ENCODE results near the gene DAZL.
"Not testable (repeated sequence)": the region's sequence is repeated elsewhere in the genome, so short reads cannot be mapped to it uniquely, and the experiment has no call there.

DAZL gene, protein sequence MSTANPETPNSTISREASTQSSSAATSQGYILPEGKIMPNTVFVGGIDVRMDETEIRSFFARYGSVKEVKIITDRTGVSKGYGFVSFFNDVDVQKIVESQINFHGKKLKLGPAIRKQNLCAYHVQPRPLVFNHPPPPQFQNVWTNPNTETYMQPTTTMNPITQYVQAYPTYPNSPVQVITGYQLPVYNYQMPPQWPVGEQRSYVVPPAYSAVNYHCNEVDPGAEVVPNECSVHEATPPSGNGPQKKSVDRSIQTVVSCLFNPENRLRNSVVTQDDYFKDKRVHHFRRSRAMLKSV

DNA sequence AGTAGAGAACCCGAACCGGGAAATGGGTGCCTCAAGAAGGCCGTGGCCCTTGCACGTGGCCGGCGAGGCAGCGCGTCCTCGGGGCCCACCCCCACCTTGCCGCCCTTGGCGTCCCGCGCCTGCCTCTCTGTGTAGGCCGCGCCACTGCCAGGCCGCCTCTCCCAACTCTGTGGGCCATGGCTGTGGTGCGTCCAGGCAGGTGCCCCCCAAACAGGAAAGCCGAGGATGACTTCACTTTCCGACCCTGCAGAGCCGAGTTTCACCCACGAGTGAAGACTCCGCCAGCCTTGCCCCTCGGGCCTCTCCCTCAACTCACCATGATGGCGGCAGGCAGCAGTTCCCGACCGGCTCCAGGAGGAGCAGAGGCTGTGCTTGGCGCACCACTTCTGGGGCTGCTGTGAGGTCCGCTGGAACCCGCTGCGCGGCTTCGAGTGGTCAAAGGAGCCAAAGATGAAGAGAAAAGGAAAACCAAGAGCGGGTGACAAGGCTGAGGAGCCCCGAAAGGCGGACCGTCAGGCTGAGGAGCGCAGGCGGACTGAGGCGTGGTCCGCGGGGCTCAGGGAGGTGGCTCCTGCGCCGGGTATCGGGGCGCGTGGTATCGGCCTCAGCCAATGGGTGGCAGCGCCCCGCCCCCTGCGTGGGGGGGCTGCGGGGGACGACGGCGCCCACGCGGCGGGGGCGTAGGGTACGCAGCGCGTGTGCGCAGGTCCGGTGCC, at the start of gene DAZL:
Gene DAZL (minus strand): TSS at position 537 of the 716 bp plus-strand sequence. CDS start 218 bp downstream, at position 319.
- no peak for DNase-seq (ENCODE audit: low read depth in 2 of 2)

GRCh38 chr3:16654976-16655375, 49.8 kb upstream of the DAZL start:
- DNase-seq (ENCODE audit: low read depth in 2 of 2): no peak

- no peak for DNase-seq (ENCODE audit: low read depth in 2 of 2)
These were observed 48.5 kb upstream of the DAZL start for GRCh38 chr3:16653712-16654111.

DNA sequence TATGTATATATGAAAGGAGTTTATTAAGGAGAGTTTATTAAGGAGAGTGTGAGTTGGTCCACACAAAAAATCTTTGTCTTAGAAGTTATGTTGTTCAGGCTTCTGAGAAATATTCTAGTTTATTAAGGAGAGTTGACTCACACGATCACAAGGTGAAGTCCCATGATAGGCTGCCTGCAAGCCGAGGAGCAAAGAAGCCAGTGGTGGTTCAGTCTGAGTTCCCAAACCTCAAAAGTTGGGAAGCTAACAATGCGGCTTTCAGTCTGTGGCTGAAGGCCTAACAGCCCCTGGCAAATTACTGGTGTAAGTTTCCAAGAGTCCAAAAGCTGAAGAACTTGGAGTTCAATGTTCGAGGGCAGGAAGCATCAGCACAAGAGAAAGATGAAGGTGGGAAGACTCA, 42.4 kb upstream of the DAZL start:
- DNase-seq (ENCODE audit: low read depth in 2 of 2): no peak

DNA sequence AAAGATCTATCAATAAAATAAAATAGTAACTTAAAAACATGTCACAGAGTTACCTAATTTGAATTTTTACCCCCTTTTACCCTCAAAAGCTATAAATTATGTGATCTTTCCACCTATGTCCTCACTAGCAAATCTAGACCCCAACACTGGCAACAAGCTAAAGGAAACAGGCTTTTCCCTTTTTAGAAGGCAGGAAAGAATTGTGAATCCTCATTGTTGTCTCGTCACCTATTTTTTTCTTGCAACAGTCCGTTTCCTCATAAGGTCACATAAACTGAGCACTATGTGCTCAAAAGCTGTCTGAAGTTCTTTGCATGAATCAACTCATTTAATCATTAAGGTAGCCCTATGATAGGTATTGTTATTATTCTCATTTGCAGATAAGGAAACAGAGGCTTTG, 34.6 kb upstream of the DAZL start:
- no peak for DNase-seq (ENCODE audit: low read depth in 2 of 2)

DNA sequence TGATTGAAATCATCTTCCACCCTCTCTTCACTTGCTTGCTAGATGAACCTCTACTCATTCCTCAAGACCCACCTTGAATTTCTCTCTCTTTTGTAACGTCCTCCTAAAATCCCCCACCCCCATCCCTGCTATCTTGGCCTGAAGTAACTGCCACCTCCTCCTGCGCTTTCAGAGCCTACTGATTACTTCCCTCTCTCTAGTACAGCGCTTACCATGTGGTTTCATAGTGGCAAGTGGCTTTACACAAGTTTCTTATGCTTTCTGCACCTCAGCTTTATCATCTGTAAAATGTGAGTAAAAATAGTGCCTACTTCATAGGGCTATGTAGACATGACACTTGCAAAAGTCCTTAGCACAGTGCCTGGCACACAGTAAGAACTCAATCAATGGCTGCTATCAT, 28.7 kb upstream of the DAZL start:
- DNase-seq (ENCODE audit: low read depth in 2 of 2): no peak

DNA sequence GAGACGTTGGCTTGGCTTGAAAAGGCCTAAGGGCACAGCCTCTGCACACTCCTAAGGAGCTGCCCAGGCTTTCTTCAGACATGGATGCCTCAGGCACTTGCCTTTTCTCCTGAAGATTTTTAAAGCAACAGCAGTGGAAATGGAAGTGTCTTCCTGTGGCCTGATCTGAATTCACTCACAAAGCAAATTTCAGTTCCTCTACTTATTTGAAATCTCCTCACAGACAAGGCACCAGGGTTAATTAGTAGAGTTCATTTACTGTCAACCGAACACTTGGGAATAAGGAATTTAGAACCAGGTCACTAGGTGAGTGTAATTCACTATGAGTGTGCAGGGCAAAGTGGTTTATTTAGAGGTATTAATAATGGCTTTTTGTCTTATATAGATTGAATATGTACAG, 27.2 kb upstream of the DAZL start:
- DNase-seq (ENCODE audit: low read depth in 2 of 2): no peak

GRCh38 chr3:16618721-16619120, 13.5 kb upstream of the DAZL start:
- DNase-seq (ENCODE audit: low read depth in 2 of 2): no peak

DNA sequence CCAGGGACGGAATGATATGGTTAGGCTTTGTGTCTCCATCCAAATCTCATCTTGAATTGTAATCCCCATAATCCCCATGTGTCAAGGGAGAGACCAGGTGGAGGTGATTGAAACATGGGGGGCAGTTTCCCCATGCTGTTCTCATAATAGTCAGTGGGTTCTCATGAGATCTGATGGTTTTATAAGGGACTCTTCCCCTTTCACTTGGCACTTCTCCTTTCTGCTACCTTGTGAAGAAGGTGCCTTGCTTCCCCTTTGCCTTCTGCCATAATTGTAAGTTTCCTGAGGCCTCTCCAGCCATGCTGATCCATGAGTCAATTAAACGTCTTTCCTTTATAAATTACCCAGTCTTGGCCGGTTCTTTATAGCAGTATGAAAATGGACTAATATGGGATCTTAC, 11.9 kb upstream of the DAZL start:
- DNase-seq (ENCODE audit: low read depth in 2 of 2): not testable (repeated sequence)

- no peak for DNase-seq (ENCODE audit: low read depth in 2 of 2)
These were observed 10.9 kb upstream of the DAZL start for GRCh38 chr3:16616083-16616482.

GRCh38 chr3:16614033-16615031, 9.1 kb upstream of the DAZL start:
- DNase-seq (ENCODE audit: low read depth in 2 of 2): no peak

DNA sequence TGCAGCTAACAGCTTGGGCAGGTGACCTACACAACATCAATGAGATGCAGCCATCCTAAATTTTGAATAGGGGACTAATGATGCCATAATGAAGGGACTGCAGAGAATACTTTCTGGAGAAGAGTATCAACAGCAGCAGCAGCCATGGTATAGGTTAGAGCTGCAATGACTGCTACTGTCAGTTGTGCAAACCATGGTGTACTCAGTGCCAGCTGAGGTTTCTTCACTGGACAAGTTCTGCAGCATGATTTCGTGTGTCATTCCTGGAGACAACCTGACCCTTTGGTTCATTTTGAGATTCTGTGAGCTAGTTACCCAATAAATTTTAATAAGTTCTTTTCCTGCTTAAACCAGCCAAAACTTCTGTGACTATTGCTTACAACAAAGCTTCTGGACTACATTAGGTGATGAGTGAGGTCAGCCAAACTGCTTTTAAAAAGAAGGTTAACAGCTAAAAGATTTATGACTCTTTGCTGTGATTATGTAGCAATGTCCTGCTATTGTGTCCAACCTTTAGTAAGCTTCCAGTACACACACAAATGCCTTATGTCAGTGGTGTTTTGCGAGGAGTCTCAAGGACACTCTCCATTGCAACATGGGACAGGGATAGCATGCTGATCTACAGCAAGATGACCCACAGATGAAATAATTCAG, 4.8 kb upstream of the DAZL start:
- no peak for DNase-seq (ENCODE audit: low read depth in 2 of 2)

DNA sequence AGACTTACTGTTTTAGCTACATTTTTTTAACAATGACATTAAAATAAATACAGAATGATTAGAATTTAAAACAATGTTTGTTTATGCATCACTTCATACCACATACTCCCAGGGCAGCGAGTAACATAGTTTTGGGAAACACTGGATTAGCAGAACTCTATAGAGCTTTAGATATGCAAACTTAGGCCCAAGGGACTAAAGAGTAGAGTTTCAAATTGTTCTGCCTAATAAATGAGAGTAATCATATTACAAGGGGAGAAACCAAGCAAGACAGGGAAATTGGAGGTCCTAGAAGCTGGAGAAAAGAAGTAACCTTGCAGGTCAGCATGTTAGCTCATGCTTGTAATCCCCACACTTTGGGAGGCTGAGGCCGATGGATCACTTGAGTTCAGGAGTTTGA, 3.6 kb upstream of the DAZL start:
- DNase-seq (ENCODE audit: low read depth in 2 of 2): no peak

- DNase-seq (ENCODE audit: low read depth in 2 of 2): no peak
These were observed 2.5 kb upstream of the DAZL start for GRCh38 chr3:16607718-16608117.

- no peak for DNase-seq (ENCODE audit: low read depth in 2 of 2)
These were observed 1.2 kb upstream of the DAZL start for GRCh38 chr3:16606398-16606797.

- DNase-seq (ENCODE audit: low read depth in 2 of 2): no peak
These were observed 743 bp upstream of the DAZL start for GRCh38 chr3:16605966-16606365.

DNA sequence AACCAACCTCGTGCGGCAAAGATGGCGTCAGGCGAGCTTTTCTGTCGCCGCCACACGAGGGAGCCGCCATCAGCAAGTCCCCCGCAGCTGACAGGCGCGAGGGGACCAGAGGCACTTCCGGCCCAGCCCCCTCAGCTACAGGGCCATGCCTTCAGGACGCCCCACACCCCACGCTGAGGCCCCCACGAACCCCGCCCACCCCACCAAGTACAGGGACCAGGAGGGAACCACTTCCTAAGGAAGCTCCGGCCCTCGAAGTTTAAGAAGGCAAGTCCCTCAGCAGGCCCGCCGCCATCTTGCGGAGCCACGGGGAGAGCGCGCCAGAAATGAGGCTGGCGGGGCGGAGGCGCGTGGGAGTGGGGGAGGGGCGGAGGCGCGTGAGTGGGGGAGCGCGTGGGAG, 790 bp downstream of the DAZL start:
- DNase-seq (ENCODE audit: low read depth in 2 of 2): no peak

GRCh38 chr3:16601537-16602005, 3.7 kb downstream of the DAZL start:
- DNase-seq (ENCODE audit: low read depth in 2 of 2): no peak

GRCh38 chr3:16600780-16601536, 4.3 kb downstream of the DAZL start:
- peak; percentile 57 to 74 for DNase-seq (ENCODE audit: low read depth in 2 of 2)

GRCh38 chr3:16599694-16600093, 5.5 kb downstream of the DAZL start:
- DNase-seq (ENCODE audit: low read depth in 2 of 2): no peak
